NB4 (cell line): Measurements from ENCODE around the gene NETO1.

Source experiments
- DNase-seq: peaks from one replicate; pipeline ENCODE4 v3.0.0; 2010; ENCODE audit warnings: low read depth
- H3K4me3 ChIP-seq: one replicate; pipeline ENCODE4 v1.5.1; 2011; ENCODE audit warnings: mild to moderate bottlenecking, low read depth, low read length, moderate library complexity
- CTCF ChIP-seq: IDR thresholded peaks from one replicate; pipeline ENCODE4 v1.5.1; 2012; ENCODE audit warnings: low read depth, low read length
- MAX ChIP-seq: IDR thresholded peaks from 2 replicates; pipeline ENCODE4 v1.6.1; 2011; ENCODE audit warnings: low read depth, low read length
- MYC ChIP-seq: IDR thresholded peaks from 2 replicates; pipeline ENCODE4 v1.6.1; 2011; ENCODE audit warnings: low read depth, low read length
- POLR2A ChIP-seq: IDR thresholded peaks from 2 replicates; pipeline ENCODE4 v1.6.1; 2011; ENCODE audit warnings: mild to moderate bottlenecking; ENCODE audit not compliant: insufficient read length; ENCODE audit errors: extremely low read depth

Gene NETO1, protein sequence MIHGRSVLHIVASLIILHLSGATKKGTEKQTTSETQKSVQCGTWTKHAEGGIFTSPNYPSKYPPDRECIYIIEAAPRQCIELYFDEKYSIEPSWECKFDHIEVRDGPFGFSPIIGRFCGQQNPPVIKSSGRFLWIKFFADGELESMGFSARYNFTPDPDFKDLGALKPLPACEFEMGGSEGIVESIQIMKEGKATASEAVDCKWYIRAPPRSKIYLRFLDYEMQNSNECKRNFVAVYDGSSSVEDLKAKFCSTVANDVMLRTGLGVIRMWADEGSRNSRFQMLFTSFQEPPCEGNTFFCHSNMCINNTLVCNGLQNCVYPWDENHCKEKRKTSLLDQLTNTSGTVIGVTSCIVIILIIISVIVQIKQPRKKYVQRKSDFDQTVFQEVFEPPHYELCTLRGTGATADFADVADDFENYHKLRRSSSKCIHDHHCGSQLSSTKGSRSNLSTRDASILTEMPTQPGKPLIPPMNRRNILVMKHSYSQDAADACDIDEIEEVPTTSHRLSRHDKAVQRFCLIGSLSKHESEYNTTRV

DNA sequence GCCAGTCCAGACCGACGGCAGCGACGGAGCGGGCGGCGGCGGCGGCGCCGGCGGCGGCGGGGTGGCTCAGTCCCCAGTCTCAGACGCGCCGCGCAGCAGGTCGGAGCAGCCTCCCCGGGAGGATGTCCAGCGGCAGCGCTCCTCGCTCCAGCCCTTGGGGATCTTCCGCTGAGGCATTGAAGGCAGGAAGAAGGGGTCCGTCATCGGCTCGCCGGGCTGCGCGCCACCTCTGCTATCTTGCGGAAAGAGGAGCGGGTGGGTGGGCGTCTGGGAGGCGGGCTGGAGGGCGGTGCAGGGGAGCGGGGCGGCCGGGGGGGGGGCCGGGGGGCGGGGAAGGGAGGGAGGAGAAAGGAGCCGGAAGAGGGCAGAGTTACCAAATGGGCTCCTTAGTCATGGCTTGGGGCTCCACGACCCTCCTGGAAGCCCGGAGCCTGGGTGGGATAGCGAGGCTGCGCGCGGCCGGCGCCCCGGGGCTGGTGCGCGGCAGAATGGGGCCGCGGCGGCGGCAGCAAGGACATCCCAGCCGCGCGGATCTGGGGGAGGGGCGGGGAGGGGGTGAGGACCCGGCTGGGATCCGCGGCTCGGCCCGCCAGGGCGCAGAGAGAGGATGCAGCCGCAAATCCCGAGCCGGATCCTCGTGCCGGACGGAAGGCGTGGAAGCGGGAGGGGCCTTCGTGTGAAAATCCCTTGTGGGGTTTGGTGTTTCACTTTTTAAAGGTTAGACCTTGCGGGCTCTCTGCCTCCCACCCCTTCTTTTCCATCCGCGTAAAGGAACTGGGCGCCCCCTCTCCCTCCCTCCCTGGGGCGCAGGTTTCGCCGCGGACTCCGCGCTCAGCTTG lies at the start of gene NETO1:
Gene NETO1, minus strand, starts transcription at position 242 of the 839 bp plus-strand sequence. CDS start 696 bp downstream, outside the sequence.
- TF ChIP-seq CTCF (no peak), POLR2A (no peak), MAX (no peak)
- no peak within 1 kb of the TSS for H3K4me3 ChIP-seq
- DNase-seq: no peak

GRCh38 chr18:72910045-72910444 lies 42.3 kb upstream of the NETO1 start:
- no peak for DNase-seq
- TF ChIP-seq CTCF: no peak
- no peak for TF ChIP-seq MYC
- TF ChIP-seq POLR2A: no peak

DNA sequence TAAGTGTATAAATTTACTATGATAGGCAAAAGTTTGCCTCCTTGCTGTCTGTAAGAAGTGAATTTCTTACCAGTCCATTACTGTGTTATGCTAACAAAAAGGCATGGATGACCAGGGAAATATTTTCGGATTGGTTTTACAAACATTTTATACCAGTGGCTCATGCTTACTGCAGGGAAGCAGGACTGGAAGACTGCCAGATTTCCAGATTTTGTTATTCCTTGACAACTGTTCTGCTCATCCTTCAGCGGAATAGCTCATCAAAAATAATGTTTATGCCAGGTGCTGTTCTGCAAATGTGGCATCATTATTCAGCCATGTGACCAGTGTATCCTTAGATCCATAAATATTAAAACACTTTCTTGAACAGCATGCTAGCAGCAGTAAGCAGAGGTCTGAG lies 40.4 kb upstream of the NETO1 start:
- H3K4me3 ChIP-seq: no peak overlapping the region

More at GRCh38 chr18:72910045-72910444, 42.3 kb upstream of the NETO1 start:
- H3K4me3 ChIP-seq: no peak overlapping the region

DNA sequence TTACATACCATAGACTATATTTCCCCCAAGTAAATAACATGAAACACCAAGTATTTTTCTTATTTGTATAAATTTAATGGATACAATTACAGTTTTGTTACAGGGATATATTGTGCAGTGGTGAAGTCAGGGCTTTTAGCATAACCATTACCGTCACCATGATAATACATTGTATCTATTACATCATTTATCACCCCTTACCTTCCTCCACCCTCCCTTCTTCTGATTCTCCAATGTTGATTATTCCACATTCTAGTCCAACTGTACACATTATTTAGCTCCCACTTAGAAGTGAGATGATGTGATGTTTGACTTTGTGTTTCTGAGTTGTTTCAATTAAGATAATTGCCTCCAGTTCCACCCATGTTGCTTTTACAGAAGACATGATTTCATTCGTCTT lies 35.2 kb upstream of the NETO1 start:
- DNase-seq: no peak
- H3K4me3 ChIP-seq: no peak overlapping the region
- TF ChIP-seq MYC: no peak
- no peak for TF ChIP-seq POLR2A
- TF ChIP-seq MAX: no peak
- no peak for TF ChIP-seq CTCF

More for the DNA sequence above, 40.4 kb upstream of the NETO1 start:
- DNase-seq: no peak
- no peak for TF ChIP-seq CTCF

DNA sequence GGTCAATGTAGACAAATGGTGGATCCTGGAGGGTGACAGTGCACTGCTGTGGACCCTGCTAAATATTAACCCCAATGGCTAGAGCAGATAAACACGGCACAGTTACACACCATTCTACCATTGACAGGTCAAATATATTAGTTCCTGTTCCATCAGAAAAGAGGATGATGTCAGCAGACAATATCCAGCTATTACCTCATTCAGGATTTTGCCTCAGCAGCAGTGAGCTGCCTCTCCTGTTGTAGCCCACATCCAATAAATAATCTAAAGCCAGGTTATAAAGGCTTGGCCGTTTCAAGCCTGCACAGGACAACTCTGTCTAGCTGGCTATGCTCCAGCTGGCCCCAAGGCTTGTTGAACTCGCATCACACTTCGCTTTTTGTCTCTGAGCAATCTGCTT lies 31.6 kb upstream of the NETO1 start:
- TF ChIP-seq POLR2A: no peak
- no peak for TF ChIP-seq CTCF
- TF ChIP-seq MAX: no peak
- TF ChIP-seq MYC: no peak
- DNase-seq: no peak
- H3K4me3 ChIP-seq: no peak overlapping the region
